ENCODE measurements around the gene IDUA.

Gene IDUA

GRCh38 chr4:1002631-1003251 is 15.9 kb downstream of the IDUA start:
- FAIRE-seq: no peak

- FAIRE-seq: no peak
These were observed 16.6 kb downstream of the IDUA start for GRCh38 chr4:1003271-1004070.

DNA sequence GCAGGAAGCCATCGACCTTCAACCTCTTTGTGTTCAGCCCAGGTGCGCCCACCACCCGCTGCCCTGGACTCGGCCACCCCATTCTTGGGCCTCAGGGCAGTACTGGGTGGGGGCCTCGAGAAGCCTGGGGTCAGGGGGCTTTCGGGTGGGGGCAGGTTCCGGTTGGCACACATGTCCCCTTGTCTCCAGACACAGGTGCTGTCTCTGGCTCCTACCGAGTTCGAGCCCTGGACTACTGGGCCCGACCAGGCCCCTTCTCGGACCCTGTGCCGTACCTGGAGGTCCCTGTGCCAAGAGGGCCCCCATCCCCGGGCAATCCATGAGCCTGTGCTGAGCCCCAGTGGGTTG is 17.2 kb downstream of the IDUA start:
- no peak for FAIRE-seq

- no peak for FAIRE-seq
These were observed 18.0 kb downstream of the IDUA start for GRCh38 chr4:1004557-1005485.

DNA sequence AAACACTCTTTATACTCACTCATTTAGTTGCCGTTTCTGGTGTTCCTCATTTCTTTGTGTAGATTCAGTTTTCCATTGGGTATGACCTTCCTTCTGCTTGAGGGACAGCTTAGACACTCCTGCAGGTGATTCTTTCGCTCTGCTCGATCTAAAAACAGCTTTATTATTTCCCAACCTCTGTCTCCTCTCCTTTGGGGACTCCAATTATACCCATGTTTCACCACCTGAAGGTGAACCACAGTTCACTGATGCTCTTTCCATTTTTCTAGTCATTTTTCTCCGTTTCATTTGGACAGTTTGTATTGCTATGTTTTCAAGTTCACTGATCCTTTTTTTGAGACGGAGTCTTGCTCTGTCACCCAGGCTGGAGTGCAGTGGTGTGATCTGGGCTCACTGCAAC is 20.0 kb downstream of the IDUA start:
- FAIRE-seq: no peak

- no peak for FAIRE-seq
These were observed 22.1 kb downstream of the IDUA start for GRCh38 chr4:1008840-1009541.

GRCh38 chr4:1009542-1010394 is 22.9 kb downstream of the IDUA start:
- FAIRE-seq: no peak

- no peak for FAIRE-seq
These were observed 23.7 kb downstream of the IDUA start for GRCh38 chr4:1010395-1011021.

- FAIRE-seq: no peak
These were observed 24.3 kb downstream of the IDUA start, which contains the start of gene FGFRL1 for GRCh38 chr4:1011022-1011665. FGFRL1 (plus strand) TSS chr4:1011626; CDS start chr4:1012486, 860 bp downstream.

GRCh38 chr4:1011666-1012033 is 24.8 kb downstream of the IDUA start:
- FAIRE-seq: no peak

GRCh38 chr4:1012034-1012739 is 25.3 kb downstream of the IDUA start:
- FAIRE-seq: no peak

- FAIRE-seq: no peak
These were observed 26.6 kb downstream of the IDUA start for GRCh38 chr4:1013225-1014073.

DNA sequence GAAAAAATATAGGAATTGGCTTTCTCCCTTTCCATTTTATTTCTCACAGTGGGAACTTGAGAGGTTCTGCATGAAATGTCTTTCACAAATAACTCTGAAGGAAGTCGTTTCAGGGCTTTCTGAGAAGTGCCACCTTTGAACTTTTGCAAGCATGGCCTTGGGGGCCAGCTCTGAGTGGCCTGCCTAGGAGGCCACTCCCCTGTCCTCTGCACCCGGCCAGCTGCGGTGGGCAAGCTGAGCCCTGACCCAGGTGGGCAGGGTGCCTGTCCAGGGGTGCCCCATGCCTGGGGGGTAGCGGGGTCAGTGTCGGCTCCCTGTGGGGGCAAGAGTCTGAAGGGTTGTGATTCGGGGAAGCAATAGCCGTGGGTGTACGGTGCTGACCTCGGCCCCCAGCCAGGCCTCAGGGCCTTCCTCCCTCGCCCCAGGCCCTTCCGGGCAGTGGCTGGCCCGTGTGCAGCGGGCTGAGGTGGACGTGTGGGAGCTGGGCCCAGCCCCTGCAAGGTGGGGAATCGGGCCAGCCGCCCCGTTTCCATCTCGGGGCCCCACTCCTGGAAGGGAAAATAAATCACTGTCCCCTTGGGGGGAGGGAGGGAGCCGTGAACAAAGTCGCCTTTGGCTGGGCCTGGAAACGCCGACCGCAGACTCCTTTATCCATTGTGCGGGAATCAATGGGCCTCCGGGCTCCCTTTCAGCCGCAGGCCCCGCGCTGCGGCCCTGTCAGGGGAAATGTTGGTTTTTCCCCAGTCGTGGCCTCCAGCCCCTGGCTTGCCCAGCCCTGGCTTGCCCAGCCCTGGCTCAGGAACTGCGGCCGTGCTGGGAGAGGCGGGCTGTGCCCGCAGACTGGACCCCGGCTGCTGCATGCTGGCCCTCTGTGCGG is 27.7 kb downstream of the IDUA start:
- no peak for FAIRE-seq

DNA sequence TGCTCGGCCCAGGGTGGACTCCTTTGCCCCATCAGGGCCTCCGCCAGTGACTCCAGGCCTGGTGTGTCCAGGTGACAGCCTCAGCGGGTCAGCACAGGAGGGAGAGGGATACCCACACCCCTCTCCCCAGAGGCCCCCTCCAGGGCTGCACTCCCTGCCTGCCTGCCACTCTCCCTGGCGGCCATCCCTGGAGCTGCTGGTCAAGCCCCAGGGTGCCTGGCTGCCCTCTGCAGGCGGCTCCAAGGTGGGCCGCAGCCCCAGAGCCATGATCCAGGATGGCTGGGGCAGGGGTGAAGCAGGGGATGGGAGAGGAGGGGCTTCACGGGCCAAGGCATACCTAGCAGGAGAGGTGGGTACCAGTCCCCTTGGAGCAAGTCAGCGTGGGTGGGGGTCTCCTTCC is 28.3 kb downstream of the IDUA start:
- no peak for FAIRE-seq

DNA sequence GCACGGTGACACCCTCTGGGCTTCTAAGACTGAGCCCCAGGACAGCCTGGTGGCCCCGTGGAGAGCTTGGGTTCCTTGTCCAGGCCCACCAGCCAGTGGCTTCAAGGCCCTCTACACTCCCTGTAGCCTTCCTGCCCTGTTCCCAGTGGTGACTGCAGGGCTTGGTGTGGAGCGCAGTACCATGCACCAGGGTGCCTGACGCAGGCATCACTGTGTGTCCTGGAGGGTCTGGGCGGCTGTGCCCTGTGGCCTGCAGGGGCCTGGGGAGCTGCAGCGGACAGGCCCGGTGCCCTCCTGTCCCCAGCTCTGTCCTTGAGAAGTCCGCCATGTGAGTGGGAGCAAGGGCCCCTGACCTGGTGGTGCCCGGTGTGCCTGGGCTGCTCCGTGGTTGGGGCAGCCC is 28.9 kb downstream of the IDUA start:
- FAIRE-seq: no peak

DNA sequence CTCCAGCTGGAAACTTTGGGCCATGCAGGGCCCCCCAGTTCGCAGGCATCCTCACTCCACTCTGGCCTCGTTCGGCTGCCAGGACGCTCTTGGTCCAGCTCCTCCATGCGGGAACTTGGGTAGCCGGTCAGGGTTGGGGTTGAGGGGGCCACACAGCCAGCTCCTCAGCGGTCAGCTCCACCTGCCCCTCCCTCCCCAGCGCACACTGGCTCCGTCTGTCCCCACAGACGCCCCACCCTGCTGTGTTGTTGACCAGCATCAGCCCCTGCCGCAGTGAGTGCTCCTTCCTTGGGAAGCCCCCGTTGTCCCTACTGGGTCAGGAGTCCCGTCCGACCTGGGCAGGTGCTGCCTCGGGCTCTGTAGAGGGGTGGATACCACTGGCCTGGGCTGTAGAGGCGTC is 30.4 kb downstream of the IDUA start:
- FAIRE-seq: no peak

DNA sequence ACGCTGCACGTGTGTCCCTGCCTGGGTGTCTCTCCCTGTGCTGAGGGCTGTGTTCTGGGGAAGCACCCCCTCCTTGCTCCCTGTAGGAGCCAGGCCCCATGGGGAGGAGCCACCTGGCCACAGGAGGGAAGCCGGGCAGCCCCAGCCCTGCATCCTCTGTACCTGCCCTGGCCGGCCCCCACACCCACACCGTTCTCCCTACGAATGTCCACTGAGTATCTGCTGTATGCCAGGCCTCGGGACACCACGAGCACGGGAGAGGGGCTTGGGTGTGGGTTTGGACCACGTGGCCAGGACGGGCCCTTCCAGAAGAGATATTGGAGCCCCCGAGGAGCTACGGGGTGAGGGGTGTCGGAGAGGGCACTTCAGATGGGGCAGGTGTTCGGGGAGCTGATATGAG is 30.9 kb downstream of the IDUA start:
- no peak for FAIRE-seq

Data from TTC549 (cell line).